Measurements from ENCODE around the gene ASCL5. TPM values are rescaled to one million over a fixed set of nuclear protein-coding genes. Genes with fewer than 3 reads are reported as not detected.

ASCL5 gene
- total and polyA plus RNA-seq, 8 donors: 0.10 to 0.19 (median 0.18) TPM; not detected in 5

DNA sequence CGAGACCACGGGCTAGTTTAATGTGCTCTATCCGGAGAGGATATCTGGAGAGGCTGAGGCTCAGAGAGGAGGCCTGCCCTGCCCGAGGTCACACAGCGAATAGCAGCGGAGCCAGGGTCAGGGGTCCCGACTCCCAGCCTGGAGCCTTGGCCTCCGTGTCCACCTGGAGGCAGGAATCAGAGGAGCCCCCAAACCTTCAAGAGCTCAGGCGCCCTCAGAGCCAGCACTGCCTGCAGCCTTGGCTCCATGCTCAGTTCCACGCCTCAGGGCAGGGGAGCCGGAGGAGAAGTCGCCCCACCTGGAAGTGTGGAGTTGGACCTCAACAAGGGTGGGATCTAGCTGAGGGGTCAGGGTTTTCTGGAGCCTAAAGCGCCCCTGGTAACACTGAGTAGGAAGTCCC, 2.0 kb upstream of the ASCL5 start:
- 91 to 97% (median 96%) methylated on average over 6 to 13 of the region's 13 CpGs for WGBS, 5 donors
- no peaks in the 10 kb centered on the region for H3K9me3 ChIP-seq
- peaks cover 0 to 21% (median 15%) of the 10 kb centered on the region in 4 donors for H3K4me1 ChIP-seq
- H3K27ac ChIP-seq: no peak overlapping the region
- peaks cover 0 to 12% (median 1%) of the 10 kb centered on the region in 4 donors for H3K36me3 ChIP-seq
- no peak for TF ChIP-seq POLR2AphosphoS5 (IDR thresholded peaks at IDR 0.05)
- TF ChIP-seq, protein P1, sequence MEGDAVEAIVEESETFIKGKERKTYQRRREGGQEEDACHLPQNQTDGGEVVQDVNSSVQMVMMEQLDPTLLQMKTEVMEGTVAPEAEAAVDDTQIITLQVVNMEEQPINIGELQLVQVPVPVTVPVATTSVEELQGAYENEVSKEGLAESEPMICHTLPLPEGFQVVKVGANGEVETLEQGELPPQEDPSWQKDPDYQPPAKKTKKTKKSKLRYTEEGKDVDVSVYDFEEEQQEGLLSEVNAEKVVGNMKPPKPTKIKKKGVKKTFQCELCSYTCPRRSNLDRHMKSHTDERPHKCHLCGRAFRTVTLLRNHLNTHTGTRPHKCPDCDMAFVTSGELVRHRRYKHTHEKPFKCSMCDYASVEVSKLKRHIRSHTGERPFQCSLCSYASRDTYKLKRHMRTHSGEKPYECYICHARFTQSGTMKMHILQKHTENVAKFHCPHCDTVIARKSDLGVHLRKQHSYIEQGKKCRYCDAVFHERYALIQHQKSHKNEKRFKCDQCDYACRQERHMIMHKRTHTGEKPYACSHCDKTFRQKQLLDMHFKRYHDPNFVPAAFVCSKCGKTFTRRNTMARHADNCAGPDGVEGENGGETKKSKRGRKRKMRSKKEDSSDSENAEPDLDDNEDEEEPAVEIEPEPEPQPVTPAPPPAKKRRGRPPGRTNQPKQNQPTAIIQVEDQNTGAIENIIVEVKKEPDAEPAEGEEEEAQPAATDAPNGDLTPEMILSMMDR (IDR thresholded peaks at IDR 0.05): no peak
- no peak for TF ChIP-seq EP300 (IDR thresholded peaks at IDR 0.05)
- no peak for TF ChIP-seq POLR2A (IDR thresholded peaks at IDR 0.05)
- H3K27me3 ChIP-seq: peaks cover 0 to 7% (median 0%) of the 10 kb centered on the region in 3 donors
- H3K4me3 ChIP-seq: no peak overlapping the region
- intact Hi-C loops (cut with DNase I; ENCODE audit: low total_unique reads): no loop called here
- DNase-seq: no peak

DNA sequence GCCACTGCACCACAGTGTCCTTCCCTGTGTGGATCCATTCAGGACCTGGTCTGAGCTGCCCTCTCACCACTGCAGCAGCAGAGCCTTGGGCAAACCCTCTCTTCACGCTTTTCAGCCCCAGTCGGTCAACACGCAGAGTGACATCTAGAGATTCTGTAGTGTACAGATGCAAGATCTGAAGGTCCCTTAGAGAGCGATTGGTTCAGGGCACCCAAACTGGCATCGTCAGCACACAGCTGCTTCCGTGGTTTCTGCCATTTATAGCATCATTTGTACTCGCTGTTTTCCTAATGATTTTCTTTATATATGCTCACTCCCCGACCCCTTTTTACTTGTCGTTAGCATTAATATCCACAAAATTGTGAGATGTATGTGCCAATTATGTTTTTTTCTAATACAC, 1.5 kb upstream of the ASCL5 start:
- peaks cover 0 to 12% (median 0%) of the 10 kb centered on the region in 3 donors for H3K27me3 ChIP-seq
- no peak overlapping the region for H3K27ac ChIP-seq
- 83 to 95% (median 92%) methylated on average over 9 of the region's 9 CpGs for WGBS, 5 donors
- H3K9me3 ChIP-seq: no peaks in the 10 kb centered on the region
- peaks cover 0 to 7% (median 0%) of the 10 kb centered on the region in 4 donors for H3K36me3 ChIP-seq
- intact Hi-C loops (cut with DNase I; ENCODE audit: low total_unique reads): no loop called here
- no peak overlapping the region for H3K4me3 ChIP-seq
- TF ChIP-seq, protein P1 (IDR thresholded peaks at IDR 0.05): no peak
- no peak for TF ChIP-seq EP300 (IDR thresholded peaks at IDR 0.05)
- no peak for TF ChIP-seq POLR2AphosphoS5 (IDR thresholded peaks at IDR 0.05)
- no peak for TF ChIP-seq POLR2A (IDR thresholded peaks at IDR 0.05)
- peaks cover 0 to 21% (median 15%) of the 10 kb centered on the region in 4 donors for H3K4me1 ChIP-seq
- DNase-seq: no peak

- 88 to 96% (median 93%) methylated on average over 13 to 17 of the region's 17 CpGs for WGBS, 5 donors
- H3K36me3 ChIP-seq: peaks cover 0 to 6% (median 0%) of the 10 kb centered on the region in 4 donors
- H3K27ac ChIP-seq: peak overlapping the region in 1 of 5 donors; percentile 55
- peaks cover 0 to 17% (median 0%) of the 10 kb centered on the region in 3 donors for H3K27me3 ChIP-seq
- H3K4me1 ChIP-seq: peaks cover 0 to 21% (median 15%) of the 10 kb centered on the region in 4 donors
- no peak for DNase-seq
- H3K9me3 ChIP-seq: no peaks in the 10 kb centered on the region
- intact Hi-C loops (cut with DNase I; ENCODE audit: low total_unique reads): no loop called here
- no peak overlapping the region for H3K4me3 ChIP-seq
- no peak for TF ChIP-seq POLR2A (IDR thresholded peaks at IDR 0.05)
- no peak for TF ChIP-seq EP300 (IDR thresholded peaks at IDR 0.05)
- TF ChIP-seq, protein P1 (IDR thresholded peaks at IDR 0.05): no peak
- no peak for TF ChIP-seq POLR2AphosphoS5 (IDR thresholded peaks at IDR 0.05)
Measured at GRCh38 chr1:201127755-201128455, 921 bp upstream of the ASCL5 start.

DNA sequence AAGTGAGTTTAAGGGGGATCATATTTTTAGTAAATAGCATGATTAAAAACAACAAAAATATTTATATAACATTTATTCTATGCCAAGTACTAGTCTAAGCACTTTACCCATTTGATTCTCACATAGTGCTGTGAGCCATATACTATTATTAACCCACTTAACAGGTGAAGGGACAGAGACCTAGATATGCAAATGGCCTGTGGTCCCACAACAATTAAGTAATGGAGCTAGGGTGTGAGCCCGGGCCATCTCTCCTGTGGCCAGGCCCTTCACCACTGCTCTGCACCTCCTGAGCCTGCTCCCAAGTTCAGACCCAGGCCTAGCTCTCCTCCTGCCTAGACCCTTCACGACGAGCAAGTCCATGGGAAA, 537 bp downstream of the ASCL5 start:
- peaks cover 0 to 21% (median 15%) of the 10 kb centered on the region in 4 donors for H3K4me1 ChIP-seq
- WGBS, 5 donors: 37 to 59% (median 56%) methylated on average over 3 of the region's 3 CpGs
- no peaks in the 10 kb centered on the region for H3K9me3 ChIP-seq
- H3K27ac ChIP-seq: peak overlapping the region in 2 of 5 donors; percentile 11 to 55
- no peaks in the 10 kb centered on the region for H3K36me3 ChIP-seq
- intact Hi-C loops (cut with DNase I; ENCODE audit: low total_unique reads): no loop called here
- no peak for DNase-seq
- H3K27me3 ChIP-seq: peaks cover 0 to 28% (median 0%) of the 10 kb centered on the region in 3 donors
- TF ChIP-seq EP300 (IDR thresholded peaks at IDR 0.05): no peak
- TF ChIP-seq, protein P1 (IDR thresholded peaks at IDR 0.05): no peak
- no peak for TF ChIP-seq POLR2A (IDR thresholded peaks at IDR 0.05)
- no peak for TF ChIP-seq POLR2AphosphoS5 (IDR thresholded peaks at IDR 0.05)
- no peak overlapping the region for H3K4me3 ChIP-seq
